AG08396 (cell line): ENCODE results near the gene COQ8A.

Experiments used
- DNase-seq: peaks from one replicate; pipeline ENCODE4 v3.0.0; 2012; ENCODE audit warnings: low spot score, mixed read lengths

The COQ8A gene

GRCh38 chr1:226940029-226940805 lies at the start of gene COQ8A:
Gene COQ8A (plus strand): TSS chr1:226940294. CDS start chr1:226961386, 21,092 bp downstream.
- DNase-seq, result peak; percentile 99

- no peak for DNase-seq
Observed at GRCh38 chr1:226890331-226891108, 49.6 kb upstream of the COQ8A start.

- DNase-seq, result no peak
Observed at GRCh38 chr1:226891346-226891745, 48.7 kb upstream of the COQ8A start.

- DNase-seq, result peak; percentile 24
Observed at GRCh38 chr1:226891846-226892523, 48.1 kb upstream of the COQ8A start.

GRCh38 chr1:226892524-226892875 lies 47.6 kb upstream of the COQ8A start:
- no peak for DNase-seq

GRCh38 chr1:226893936-226894335 lies 46.2 kb upstream of the COQ8A start:
- DNase-seq, result no peak

- DNase-seq, result no peak
Observed at GRCh38 chr1:226894826-226895225, 45.3 kb upstream of the COQ8A start.

GRCh38 chr1:226895644-226896043 lies 44.5 kb upstream of the COQ8A start:
- no peak for DNase-seq

- DNase-seq, result no peak
Observed at GRCh38 chr1:226898246-226898645, 41.8 kb upstream of the COQ8A start.

GRCh38 chr1:226901421-226901820 lies 38.7 kb upstream of the COQ8A start:
- no peak for DNase-seq

GRCh38 chr1:226902601-226903000 lies 37.5 kb upstream of the COQ8A start:
- no peak for DNase-seq

GRCh38 chr1:226903819-226904716 lies 36.0 kb upstream of the COQ8A start:
- DNase-seq, result peak; percentile 46

- no peak for DNase-seq
Observed at GRCh38 chr1:226904772-226905171, 35.3 kb upstream of the COQ8A start.

- DNase-seq, result no peak
Observed at GRCh38 chr1:226908419-226908818, 31.7 kb upstream of the COQ8A start.

GRCh38 chr1:226908913-226909312 lies 31.2 kb upstream of the COQ8A start:
- no peak for DNase-seq

GRCh38 chr1:226912587-226913176 lies 27.4 kb upstream of the COQ8A start:
- peak; percentile 19 for DNase-seq

- no peak for DNase-seq
Observed at GRCh38 chr1:226915672-226915995, 24.5 kb upstream of the COQ8A start.

GRCh38 chr1:226916497-226916896 lies 23.6 kb upstream of the COQ8A start:
- no peak for DNase-seq

- no peak for DNase-seq
Observed at GRCh38 chr1:226919587-226919986, 20.5 kb upstream of the COQ8A start.

GRCh38 chr1:226919995-226920394 lies 20.1 kb upstream of the COQ8A start:
- no peak for DNase-seq

GRCh38 chr1:226920446-226920894 lies 19.6 kb upstream of the COQ8A start:
- DNase-seq, result no peak
